ENCODE results near the gene HNRNPDL. TPM values are rescaled to one million over a fixed set of nuclear protein-coding genes. Genes with fewer than 3 reads are reported as not detected.
A peak's percentile ranks its signal among the peaks of the same experiment; 100 is the strongest.

HNRNPDL gene
- total and polyA plus RNA-seq, 2 of the 13 experiments (the other 11 are each of a cell fraction or from before 2014, with no cell fraction given) = 167 to 414 TPM

DNA sequence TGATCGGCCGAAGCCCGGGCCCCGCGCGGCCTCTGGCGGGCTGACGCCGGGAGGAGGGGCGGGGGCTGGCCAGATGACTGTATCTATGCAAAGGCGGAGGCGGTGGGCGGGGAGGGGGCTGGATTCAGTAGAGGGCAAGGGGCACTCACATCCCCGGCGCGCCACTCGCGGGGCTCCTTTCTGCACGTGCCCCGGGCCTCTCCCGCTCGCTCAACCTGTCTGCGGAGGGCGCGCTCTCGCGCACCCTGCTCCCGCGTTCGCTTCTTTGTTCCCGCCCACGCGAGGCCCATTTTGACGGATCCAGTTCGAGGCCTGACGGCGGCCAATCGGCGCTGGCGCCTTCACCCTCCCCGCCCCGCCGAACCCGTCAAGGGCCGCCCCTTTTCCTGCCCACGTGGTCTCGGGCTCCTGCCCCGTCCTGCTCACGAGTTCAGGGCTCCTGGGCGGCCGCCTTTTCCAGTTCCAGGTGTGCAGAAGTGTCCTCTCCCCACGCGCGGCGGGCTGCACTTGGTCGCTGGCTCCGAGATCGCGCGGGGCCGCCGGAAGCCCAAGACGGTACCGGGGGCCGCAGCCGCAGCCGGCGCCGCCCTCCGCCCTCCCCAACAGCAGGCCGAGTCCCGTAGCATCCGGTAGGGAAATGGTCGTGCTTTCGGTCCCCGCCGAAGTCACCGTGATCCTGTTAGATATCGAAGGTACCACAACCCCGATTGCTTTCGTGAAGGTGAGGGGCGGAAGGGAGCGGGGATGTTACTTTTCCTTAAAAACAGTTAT lies at the start of gene HNRNPDL, which contains the start of gene ENOPH1 (continued):
- TF ChIP-seq, protein P1, sequence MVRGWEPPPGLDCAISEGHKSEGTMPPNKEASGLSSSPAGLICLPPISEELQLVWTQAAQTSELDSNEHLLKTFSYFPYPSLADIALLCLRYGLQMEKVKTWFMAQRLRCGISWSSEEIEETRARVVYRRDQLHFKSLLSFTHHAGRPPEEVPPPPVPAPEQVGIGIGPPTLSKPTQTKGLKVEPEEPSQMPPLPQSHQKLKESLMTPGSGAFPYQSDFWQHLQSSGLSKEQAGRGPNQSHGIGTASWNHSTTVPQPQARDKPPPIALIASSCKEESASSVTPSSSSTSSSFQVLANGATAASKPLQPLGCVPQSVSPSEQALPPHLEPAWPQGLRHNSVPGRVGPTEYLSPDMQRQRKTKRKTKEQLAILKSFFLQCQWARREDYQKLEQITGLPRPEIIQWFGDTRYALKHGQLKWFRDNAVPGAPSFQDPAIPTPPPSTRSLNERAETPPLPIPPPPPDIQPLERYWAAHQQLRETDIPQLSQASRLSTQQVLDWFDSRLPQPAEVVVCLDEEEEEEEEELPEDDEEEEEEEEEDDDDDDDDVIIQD (CRISPR knock-in tag; IDR thresholded peaks at IDR 0.05; ENCODE audit: low read depth) = peak; percentile 59; the same call in 1 of the 2 replicates
- TF ChIP-seq IRX3 (CRISPR knock-in tag; IDR thresholded peaks at IDR 0.05; ENCODE audit: borderline replicate concordance, low read depth) (peak; percentile 96; the same call in 1 of the 2 replicates), MIER2 (CRISPR knock-in tag; IDR thresholded peaks at IDR 0.05) (peak; percentile 54; the same call in 1 of the 2 replicates), DMAP1 (CRISPR knock-in tag; IDR thresholded peaks at IDR 0.05) (0 out of 2 replicates have a peak, but pooled peaks have one; percentile 48), HDAC2 (CRISPR knock-in tag; IDR thresholded peaks at IDR 0.05) (peak; percentile 74), ZNF292 (CRISPR knock-in tag; IDR thresholded peaks at IDR 0.05; ENCODE audit: borderline replicate concordance, low read depth) (peak; percentile 62; the same call in 1 of the 2 replicates), NR0B2 (CRISPR knock-in tag; IDR thresholded peaks at IDR 0.05) (peak; percentile 94), MAFK (conservative IDR thresholded peaks at IDR 0.05 in 1 of 2, IDR thresholded peaks at IDR 0.05 in 1 of 2; ENCODE audit: low read length in 2 of 2) (no peak), HMGXB4 (CRISPR knock-in tag; IDR thresholded peaks at IDR 0.05; ENCODE audit: borderline replicate concordance in 1 of 2, low read depth in 1 of 2) (peak; percentile 47 to 52; a peak in 1 of 4 replicates), JARID2 (CRISPR knock-in tag; IDR thresholded peaks at IDR 0.05; ENCODE audit: insufficient replicate concordance) (no peak), ATF3 (CRISPR knock-in tag; IDR thresholded peaks at IDR 0.05) (0 out of 2 replicates have a peak, but pooled peaks have one; percentile 18), ZNF777 (CRISPR knock-in tag; IDR thresholded peaks at IDR 0.05) (peak; percentile 65), ZNF841 (CRISPR knock-in tag; IDR thresholded peaks at IDR 0.05; ENCODE audit: borderline replicate concordance) (peak; percentile 56; the same call in 1 of the 2 replicates), ZSCAN21 (CRISPR knock-in tag; IDR thresholded peaks at IDR 0.05; ENCODE audit: borderline replicate concordance) (peak; percentile 86), EP300 (IDR thresholded peaks at IDR 0.05; ENCODE audit: low read depth in 2 of 2, low read length in 2 of 2) (no peak), EP300 (CRISPR knock-in tag; IDR thresholded peaks at IDR 0.05; ENCODE audit: borderline replicate concordance) (peak; percentile 29; the same call in 1 of the 2 replicates), ZBTB1 (CRISPR knock-in tag; IDR thresholded peaks at IDR 0.05; ENCODE audit: borderline replicate concordance) (no peak), GATAD2A (CRISPR knock-in tag; IDR thresholded peaks at IDR 0.05) (0 out of 2 replicates have a peak, but pooled peaks have one; percentile 47), KLF9 (CRISPR knock-in tag; IDR thresholded peaks at IDR 0.05; ENCODE audit: low read depth) (no peak), FIP1L1 (IDR thresholded peaks at IDR 0.05; ENCODE audit: borderline replicate concordance, insufficient read depth, low read depth, low read length) (no peak)
- TF ChIP-seq, protein P2, sequence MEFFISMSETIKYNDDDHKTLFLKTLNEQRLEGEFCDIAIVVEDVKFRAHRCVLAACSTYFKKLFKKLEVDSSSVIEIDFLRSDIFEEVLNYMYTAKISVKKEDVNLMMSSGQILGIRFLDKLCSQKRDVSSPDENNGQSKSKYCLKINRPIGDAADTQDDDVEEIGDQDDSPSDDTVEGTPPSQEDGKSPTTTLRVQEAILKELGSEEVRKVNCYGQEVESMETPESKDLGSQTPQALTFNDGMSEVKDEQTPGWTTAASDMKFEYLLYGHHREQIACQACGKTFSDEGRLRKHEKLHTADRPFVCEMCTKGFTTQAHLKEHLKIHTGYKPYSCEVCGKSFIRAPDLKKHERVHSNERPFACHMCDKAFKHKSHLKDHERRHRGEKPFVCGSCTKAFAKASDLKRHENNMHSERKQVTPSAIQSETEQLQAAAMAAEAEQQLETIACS (CRISPR knock-in tag; IDR thresholded peaks at IDR 0.05) = peak; percentile 92
- TF ChIP-seq, protein P3, sequence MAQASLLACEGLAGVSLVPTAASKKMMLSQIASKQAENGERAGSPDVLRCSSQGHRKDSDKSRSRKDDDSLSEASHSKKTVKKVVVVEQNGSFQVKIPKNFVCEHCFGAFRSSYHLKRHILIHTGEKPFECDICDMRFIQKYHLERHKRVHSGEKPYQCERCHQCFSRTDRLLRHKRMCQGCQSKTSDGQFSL (CRISPR knock-in tag; IDR thresholded peaks at IDR 0.05) = no peak; the same call in 1 of the 2 replicates
